SH-SY5Y (cell line): Measurements from ENCODE around the gene HIVEP1.

ENCODE experiments used
- GATA2 ChIP-seq: IDR thresholded peaks from 2 replicates; pipeline ENCODE4 v1.6.1; 2011; ENCODE audit warnings: mild to moderate bottlenecking, low read depth, low read length
- GATA3 ChIP-seq: IDR thresholded peaks from 2 replicates; pipeline ENCODE4 v1.6.1; 2011; ENCODE audit warnings: low read depth, mild to moderate bottlenecking, low read length, moderate library complexity

DNA sequence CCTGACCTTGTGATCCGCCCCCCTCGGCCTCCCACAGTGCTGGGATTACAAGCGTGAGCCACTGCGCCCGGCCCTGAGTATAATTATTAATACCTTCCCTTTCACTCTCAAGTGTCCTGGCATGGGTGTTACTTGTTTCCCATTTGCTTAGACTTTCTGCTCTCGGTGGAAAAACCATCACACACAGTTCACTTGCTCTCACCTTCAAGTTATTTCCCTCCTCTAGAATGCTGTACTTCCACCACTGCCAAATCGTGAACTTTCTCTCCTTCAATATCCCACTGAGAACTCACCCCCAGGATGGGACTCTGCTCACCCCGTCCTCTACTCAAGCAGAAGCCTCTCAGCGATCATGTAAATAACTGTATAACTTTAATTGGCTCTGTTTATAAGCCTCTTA, 4.6 kb upstream of the HIVEP1 start:
- TF ChIP-seq GATA2 = no peak
- no peak for TF ChIP-seq GATA3
